Uterus (tissue), 4 donors: ENCODE data around the gene UVSSA. TPM values are rescaled to one million over a fixed set of nuclear protein-coding genes. Genes with fewer than 3 reads are reported as not detected.

ENCODE experiments used
- DNase-seq, 2 donors: peaks; one replicate each; pipeline ENCODE4 v3.0.0-alpha.2; 2019 to 2020
- H3K27ac ChIP-seq, 2 donors: fragments of 200-600 bp; sonication (generic); 1 replicate in 1 of 2; 2 replicates in 1 of 2; pipeline ENCODE4 v1.5.1; 2016 to 2018
- H3K27me3 ChIP-seq, 2 donors: fragments of 200-600 bp; sonication (generic); one replicate each; pipeline ENCODE4 v1.5.1; 2018 to 2019; ENCODE audit warnings: control low read depth in 1 of 2
- H3K36me3 ChIP-seq, 2 donors: fragments of 200-600 bp; sonication (generic); one replicate each; pipeline ENCODE4 v1.5.1; 2019; ENCODE audit warnings: control low read depth in 1 of 2
- H3K4me1 ChIP-seq, 2 donors: fragments of 200-600 bp; sonication (generic); one replicate each; pipeline ENCODE4 v1.5.1; 2018 to 2019; ENCODE audit warnings: control low read depth in 1 of 2
- H3K4me3 ChIP-seq, 2 donors: fragments of 200-600 bp; sonication (generic); 1 replicate in 1 of 2; 2 replicates in 1 of 2; pipeline ENCODE4 v1.5.1; 2018 to 2019; ENCODE audit warnings: mild to moderate bottlenecking in 1 of 2
- H3K9me3 ChIP-seq, 2 donors: fragments of 200-600 bp; sonication (generic); one replicate each; pipeline ENCODE4 v1.5.1; 2019; ENCODE audit warnings: control low read depth in 1 of 2
- CTCF ChIP-seq, 4 experiments: fragments of 200-600 bp in 2 of 4; fragments of 450-650 bp in 2 of 4; sonication (generic) in 2 of 4; IDR thresholded peaks; one replicate each; pipeline ENCODE4 v1.5.1; 2016 to 2019; ENCODE audit warnings: antibody characterized with exemption in 4 of 4, mild to moderate bottlenecking in 2 of 4, moderate library complexity in 1 of 4
- POLR2A ChIP-seq, 2 donors: fragments of 450-650 bp; IDR thresholded peaks; one replicate each; pipeline ENCODE4 v1.6.1; 2016; ENCODE audit warnings: antibody characterized with exemption in 2 of 2, mild to moderate bottlenecking in 1 of 2, moderate library complexity in 1 of 2
- intact Hi-C: fragments of 100-400 bp; cut with DNase I; formaldehyde crosslinking; loops from one replicate; pipeline ENCODE4 v1.15.1; 2023; ENCODE audit warnings: low total_unique reads
- total RNA-seq, 4 donors: library from RNA; depleted of rRNA in 3 of 4; stranded (reverse); fragments of >200 nt in 3 of 4; gene quantifications; one replicate each; pipeline versions ENCODE4 v1.1.0 to v1.2.4, GENCODE V29; 2014 to 2023
- donor health status: DM: yes; HTN: yes; CAD: no.

The UVSSA gene
- total RNA-seq, 4 donors from 2014 or later = 13.1 to 37.2 (median 19.3) TPM

DNA sequence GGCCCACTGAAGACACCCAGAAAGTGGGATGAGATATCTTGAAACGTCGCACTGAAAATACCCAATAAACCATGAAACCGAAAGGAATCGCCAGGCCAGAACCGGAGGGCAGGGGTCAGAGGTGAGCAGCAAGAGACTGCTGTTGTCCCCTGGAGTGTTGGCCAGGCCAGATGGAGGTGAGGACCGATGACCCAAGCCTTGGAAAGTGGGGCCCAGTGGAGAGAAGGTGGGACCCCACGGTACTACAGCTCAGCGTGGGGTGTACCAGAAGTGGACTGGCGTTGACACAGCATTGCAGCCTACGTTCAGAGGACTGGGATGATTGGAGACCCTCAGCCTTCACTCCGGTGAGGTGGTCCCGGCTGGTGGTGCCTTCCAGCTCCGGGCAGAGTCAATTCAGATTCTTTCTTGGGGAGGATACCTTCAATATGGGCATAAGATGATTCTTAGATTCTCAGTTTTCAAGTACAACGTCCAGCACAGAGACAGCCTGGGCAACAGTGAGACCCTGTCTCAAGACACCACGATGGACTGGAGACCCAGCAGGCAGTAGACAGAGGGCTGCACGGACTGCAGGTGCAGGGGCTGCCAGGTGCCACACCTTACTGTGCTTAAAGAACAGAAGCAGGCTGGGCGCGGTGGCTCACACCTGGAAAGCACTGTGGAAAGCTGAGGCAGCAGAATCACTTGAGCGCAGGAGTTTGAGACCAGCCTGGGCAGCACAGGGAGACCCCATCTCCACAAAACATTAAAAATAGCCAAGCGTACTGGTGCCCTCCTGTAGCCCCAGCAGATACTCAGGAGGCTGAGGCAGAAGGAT lies 34.0 kb upstream of the UVSSA start:
- no peak for DNase-seq
- intact Hi-C loops = no loop called here
- H3K4me1 ChIP-seq = peaks cover 10 to 19% of the 10 kb centered on the region in 2 donors
- no peaks in the 10 kb centered on the region for H3K9me3 ChIP-seq
- no peaks in the 10 kb centered on the region for H3K36me3 ChIP-seq
- H3K27me3 ChIP-seq = no peaks in the 10 kb centered on the region
- TF ChIP-seq CTCF (IDR thresholded peaks at IDR 0.05) (no peak), POLR2A (IDR thresholded peaks at IDR 0.05) (no peak)
- H3K4me3 ChIP-seq = no peak overlapping the region
- no peak overlapping the region for H3K27ac ChIP-seq

DNA sequence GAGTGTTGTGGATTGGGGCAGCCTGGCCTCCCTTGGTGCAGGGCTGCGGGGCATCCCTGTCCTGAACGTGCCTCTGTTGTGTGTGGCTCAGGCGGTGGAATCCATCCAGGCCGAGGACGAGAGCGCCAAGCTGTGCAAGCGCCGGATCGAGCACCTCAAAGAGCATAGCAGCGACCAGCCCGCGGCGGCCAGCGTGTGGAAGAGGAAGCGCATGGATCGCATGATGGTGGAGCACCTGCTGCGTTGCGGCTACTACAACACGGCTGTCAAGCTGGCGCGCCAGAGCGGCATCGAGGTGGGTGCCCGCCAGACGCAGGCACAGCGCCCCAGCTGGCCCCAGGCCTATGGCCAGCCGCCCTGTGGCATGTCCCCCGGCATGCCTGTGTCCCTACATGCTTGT lies 31.7 kb upstream of the UVSSA start:
- Histone ChIP-seq H3K9me3 (no peaks in the 10 kb centered on the region), H3K27me3 (no peaks in the 10 kb centered on the region), H3K27ac (no peak overlapping the region), H3K4me1 (peaks cover 2 to 3% of the 10 kb centered on the region in 2 donors), H3K4me3 (no peak overlapping the region), H3K36me3 (no peaks in the 10 kb centered on the region)
- intact Hi-C loops = no loop called here
- no peak for DNase-seq
- no peak for TF ChIP-seq CTCF (IDR thresholded peaks at IDR 0.05)
- TF ChIP-seq POLR2A (IDR thresholded peaks at IDR 0.05) = no peak

GRCh38 chr4:1315836-1316536 lies 31.0 kb upstream of the UVSSA start:
- Histone ChIP-seq H3K9me3 (no peaks in the 10 kb centered on the region), H3K27me3 (no peaks in the 10 kb centered on the region), H3K27ac (no peak overlapping the region), H3K36me3 (no peaks in the 10 kb centered on the region), H3K4me1 (no peaks in the 10 kb centered on the region), H3K4me3 (no peak overlapping the region)
- no peak for DNase-seq
- intact Hi-C loops = no loop called here
- no peak for TF ChIP-seq POLR2A (IDR thresholded peaks at IDR 0.05)
- no peak for TF ChIP-seq CTCF (IDR thresholded peaks at IDR 0.05)

DNA sequence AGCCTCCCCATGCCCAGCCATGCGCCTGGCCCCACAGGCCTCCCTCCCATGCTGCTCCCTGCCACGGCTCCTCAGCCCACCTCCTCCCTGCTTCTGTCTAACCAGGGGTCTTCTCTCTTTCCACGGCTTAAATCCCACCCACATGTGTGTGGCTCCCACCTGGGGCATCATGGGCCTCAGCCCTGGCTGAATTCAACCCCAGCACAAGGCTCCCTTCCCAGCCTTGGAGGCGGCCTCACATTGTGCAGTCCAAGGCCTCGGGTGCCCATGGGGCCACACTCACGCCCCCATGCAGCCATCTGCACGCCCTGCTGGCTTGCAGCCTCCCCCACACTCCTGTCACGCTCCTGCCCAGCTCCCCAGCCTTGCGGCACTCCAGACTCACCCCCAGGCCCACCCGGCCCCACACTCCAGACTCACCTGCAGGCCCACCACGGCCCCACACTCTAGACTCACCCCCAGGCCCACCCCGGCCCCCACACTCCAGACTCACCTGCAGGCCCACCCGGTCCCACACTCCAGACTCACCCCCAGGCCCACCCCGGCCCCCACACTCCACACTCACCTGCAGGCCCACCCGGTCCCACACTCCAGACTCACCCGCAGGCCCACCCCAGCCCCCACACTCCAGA lies 30.4 kb upstream of the UVSSA start:
- TF ChIP-seq POLR2A (IDR thresholded peaks at IDR 0.05) (no peak), CTCF (IDR thresholded peaks at IDR 0.05) (no peak)
- DNase-seq = no peak
- intact Hi-C loops = no loop called here

More for the DNA sequence above, 30.4 kb upstream of the UVSSA start:
- H3K4me3 ChIP-seq = no peak overlapping the region
- H3K27ac ChIP-seq = no peak overlapping the region
- H3K27me3 ChIP-seq = no peaks in the 10 kb centered on the region
- H3K36me3 ChIP-seq = no peaks in the 10 kb centered on the region
- no peaks in the 10 kb centered on the region for H3K9me3 ChIP-seq
- H3K4me1 ChIP-seq = no peaks in the 10 kb centered on the region
